HEK293 (cell line): ENCODE data around the gene PSRC1.

Experiments
- ZBTB48 ChIP-seq: fragments of 450-650 bp; formaldehyde crosslinking; IDR thresholded peaks from 2 replicates; pipeline ENCODE4 v1.5.1; 2016; ENCODE audit warnings: missing biosample characterization, missing genetic modification characterization
- ZNF138 ChIP-seq: fragments of 450-650 bp; formaldehyde crosslinking; IDR thresholded peaks from 2 replicates; pipeline ENCODE4 v1.5.1; 2016; ENCODE audit warnings: missing biosample characterization, missing genetic modification characterization, borderline replicate concordance
- ZNF223 ChIP-seq: fragments of 450-650 bp; formaldehyde crosslinking; IDR thresholded peaks from 2 replicates; pipeline ENCODE4 v1.5.1; 2016; ENCODE audit warnings: missing biosample characterization, missing genetic modification characterization
- ZNF391 ChIP-seq: fragments of 450-650 bp; formaldehyde crosslinking; IDR thresholded peaks from 2 replicates; pipeline ENCODE4 v1.5.1; 2016; ENCODE audit warnings: low read depth, missing biosample characterization, missing genetic modification characterization, borderline replicate concordance
- ZNF416 ChIP-seq: fragments of 450-650 bp; formaldehyde crosslinking; IDR thresholded peaks from 2 replicates; pipeline ENCODE4 v1.5.1; 2016; ENCODE audit warnings: missing biosample characterization, missing genetic modification characterization
- TF ChIP-seq, protein P1 (sequence below): fragments of 450-650 bp; formaldehyde crosslinking; IDR thresholded peaks from 2 replicates; pipeline ENCODE4 v1.5.1; 2016; ENCODE audit warnings: missing biosample characterization, missing genetic modification characterization, borderline replicate concordance
- TF ChIP-seq, protein P2 (sequence below): fragments of 450-650 bp; formaldehyde crosslinking; IDR thresholded peaks from 2 replicates; pipeline ENCODE4 v1.5.1; 2016; ENCODE audit warnings: missing biosample characterization, missing genetic modification characterization

DNA sequence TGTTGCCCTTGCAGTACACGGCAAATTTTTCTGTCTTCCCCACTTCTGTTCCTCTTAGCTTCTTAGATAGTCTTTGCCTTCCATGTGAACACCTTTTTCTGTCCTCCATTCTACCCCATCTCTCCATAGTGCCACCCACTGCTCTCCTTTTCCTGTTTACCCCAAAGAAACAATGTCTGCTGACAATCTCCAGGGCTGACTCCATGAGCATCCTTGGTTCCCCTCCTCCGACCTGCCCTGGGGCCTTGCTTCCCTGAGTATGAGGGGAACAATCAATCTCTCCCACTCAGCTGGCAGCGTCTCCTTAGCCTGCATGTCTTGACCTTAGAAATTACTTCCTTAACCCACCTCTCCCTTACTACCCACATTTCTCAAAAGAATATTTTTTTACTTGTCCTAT, 36.2 kb upstream of the PSRC1 start:
- TF ChIP-seq ZNF391 (tag by site-specific recombination) (no peak), ZNF416 (tag by site-specific recombination) (no peak), ZNF138 (tag by site-specific recombination) (no peak), ZNF223 (tag by site-specific recombination) (no peak), ZBTB48 (tag by site-specific recombination) (no peak)
- TF ChIP-seq, protein P1, sequence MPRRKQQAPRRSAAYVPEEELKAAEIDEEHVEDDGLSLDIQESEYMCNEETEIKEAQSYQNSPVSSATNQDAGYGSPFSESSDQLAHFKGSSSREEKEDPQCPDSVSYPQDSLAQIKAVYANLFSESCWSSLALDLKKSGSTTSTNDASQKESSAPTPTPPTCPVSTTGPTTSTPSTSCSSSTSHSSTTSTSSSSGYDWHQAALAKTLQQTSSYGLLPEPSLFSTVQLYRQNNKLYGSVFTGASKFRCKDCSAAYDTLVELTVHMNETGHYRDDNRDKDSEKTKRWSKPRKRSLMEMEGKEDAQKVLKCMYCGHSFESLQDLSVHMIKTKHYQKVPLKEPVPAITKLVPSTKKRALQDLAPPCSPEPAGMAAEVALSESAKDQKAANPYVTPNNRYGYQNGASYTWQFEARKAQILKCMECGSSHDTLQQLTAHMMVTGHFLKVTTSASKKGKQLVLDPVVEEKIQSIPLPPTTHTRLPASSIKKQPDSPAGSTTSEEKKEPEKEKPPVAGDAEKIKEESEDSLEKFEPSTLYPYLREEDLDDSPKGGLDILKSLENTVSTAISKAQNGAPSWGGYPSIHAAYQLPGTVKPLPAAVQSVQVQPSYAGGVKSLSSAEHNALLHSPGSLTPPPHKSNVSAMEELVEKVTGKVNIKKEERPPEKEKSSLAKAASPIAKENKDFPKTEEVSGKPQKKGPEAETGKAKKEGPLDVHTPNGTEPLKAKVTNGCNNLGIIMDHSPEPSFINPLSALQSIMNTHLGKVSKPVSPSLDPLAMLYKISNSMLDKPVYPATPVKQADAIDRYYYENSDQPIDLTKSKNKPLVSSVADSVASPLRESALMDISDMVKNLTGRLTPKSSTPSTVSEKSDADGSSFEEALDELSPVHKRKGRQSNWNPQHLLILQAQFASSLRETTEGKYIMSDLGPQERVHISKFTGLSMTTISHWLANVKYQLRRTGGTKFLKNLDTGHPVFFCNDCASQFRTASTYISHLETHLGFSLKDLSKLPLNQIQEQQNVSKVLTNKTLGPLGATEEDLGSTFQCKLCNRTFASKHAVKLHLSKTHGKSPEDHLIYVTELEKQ (tag by site-specific recombination) = no peak
- TF ChIP-seq, protein P2, sequence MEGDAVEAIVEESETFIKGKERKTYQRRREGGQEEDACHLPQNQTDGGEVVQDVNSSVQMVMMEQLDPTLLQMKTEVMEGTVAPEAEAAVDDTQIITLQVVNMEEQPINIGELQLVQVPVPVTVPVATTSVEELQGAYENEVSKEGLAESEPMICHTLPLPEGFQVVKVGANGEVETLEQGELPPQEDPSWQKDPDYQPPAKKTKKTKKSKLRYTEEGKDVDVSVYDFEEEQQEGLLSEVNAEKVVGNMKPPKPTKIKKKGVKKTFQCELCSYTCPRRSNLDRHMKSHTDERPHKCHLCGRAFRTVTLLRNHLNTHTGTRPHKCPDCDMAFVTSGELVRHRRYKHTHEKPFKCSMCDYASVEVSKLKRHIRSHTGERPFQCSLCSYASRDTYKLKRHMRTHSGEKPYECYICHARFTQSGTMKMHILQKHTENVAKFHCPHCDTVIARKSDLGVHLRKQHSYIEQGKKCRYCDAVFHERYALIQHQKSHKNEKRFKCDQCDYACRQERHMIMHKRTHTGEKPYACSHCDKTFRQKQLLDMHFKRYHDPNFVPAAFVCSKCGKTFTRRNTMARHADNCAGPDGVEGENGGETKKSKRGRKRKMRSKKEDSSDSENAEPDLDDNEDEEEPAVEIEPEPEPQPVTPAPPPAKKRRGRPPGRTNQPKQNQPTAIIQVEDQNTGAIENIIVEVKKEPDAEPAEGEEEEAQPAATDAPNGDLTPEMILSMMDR (tag by site-specific recombination) = no peak
